ENCODE measurements around the gene C10orf95. TPM values are rescaled to one million over a fixed set of nuclear protein-coding genes. Genes with fewer than 3 reads are reported as not detected.

Gene C10orf95
- total and polyA plus RNA-seq, 2 of the 13 experiments (the other 11 are each of a cell fraction or from before 2014, with no cell fraction given), result 0.05 to 0.07 TPM

GRCh38 chr10:102422545-102423129 is 28.7 kb downstream of the C10orf95 start (continued):
- peak; percentile 65 for TF ChIP-seq RBFOX2 (IDR thresholded peaks at IDR 0.05; ENCODE audit: low read depth, low read length)
- TF ChIP-seq DRAP1 (CRISPR knock-in tag; IDR thresholded peaks at IDR 0.05), result peak; percentile 44; the same call in 1 of the 2 replicates
- TF ChIP-seq ZNF841 (CRISPR knock-in tag; IDR thresholded peaks at IDR 0.05; ENCODE audit: borderline replicate concordance), result no peak
- 0 out of 2 replicates have a peak, but pooled peaks have one; percentile 28 for TF ChIP-seq ZNF598 (CRISPR knock-in tag; IDR thresholded peaks at IDR 0.05; ENCODE audit: borderline replicate concordance)
- TF ChIP-seq BORCS8-MEF2B (CRISPR knock-in tag; IDR thresholded peaks at IDR 0.05), result peak; percentile 89
- TF ChIP-seq, protein P1, sequence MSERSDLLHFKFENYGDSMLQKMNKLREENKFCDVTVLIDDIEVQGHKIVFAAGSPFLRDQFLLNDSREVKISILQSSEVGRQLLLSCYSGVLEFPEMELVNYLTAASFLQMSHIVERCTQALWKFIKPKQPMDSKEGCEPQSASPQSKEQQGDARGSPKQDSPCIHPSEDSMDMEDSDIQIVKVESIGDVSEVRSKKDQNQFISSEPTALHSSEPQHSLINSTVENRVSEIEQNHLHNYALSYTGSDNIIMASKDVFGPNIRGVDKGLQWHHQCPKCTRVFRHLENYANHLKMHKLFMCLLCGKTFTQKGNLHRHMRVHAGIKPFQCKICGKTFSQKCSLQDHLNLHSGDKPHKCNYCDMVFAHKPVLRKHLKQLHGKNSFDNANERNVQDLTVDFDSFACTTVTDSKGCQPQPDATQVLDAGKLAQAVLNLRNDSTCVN (CRISPR knock-in tag; IDR thresholded peaks at IDR 0.05; ENCODE audit: borderline replicate concordance), result peak; percentile 86
- TF ChIP-seq ZNF724P (CRISPR knock-in tag; IDR thresholded peaks at IDR 0.05; ENCODE audit: borderline replicate concordance), result peak; percentile 82; the same call in 1 of the 2 replicates
- TF ChIP-seq FOXJ3 (CRISPR knock-in tag; IDR thresholded peaks at IDR 0.05; ENCODE audit: borderline replicate concordance), result no peak
- no peak for TF ChIP-seq HHEX (CRISPR knock-in tag; IDR thresholded peaks at IDR 0.05)
- peak; percentile 67; the same call in 1 of the 2 replicates for TF ChIP-seq ZBTB8A (CRISPR knock-in tag; IDR thresholded peaks at IDR 0.05; ENCODE audit: borderline replicate concordance, low read depth)
- peak; percentile 62; the same call in 1 of the 2 replicates for TF ChIP-seq GZF1 (CRISPR knock-in tag; IDR thresholded peaks at IDR 0.05)
- TF ChIP-seq, protein P2, sequence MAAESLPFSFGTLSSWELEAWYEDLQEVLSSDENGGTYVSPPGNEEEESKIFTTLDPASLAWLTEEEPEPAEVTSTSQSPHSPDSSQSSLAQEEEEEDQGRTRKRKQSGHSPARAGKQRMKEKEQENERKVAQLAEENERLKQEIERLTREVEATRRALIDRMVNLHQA (CRISPR knock-in tag; IDR thresholded peaks at IDR 0.05), result no peak
- TF ChIP-seq ZSCAN21 (CRISPR knock-in tag; IDR thresholded peaks at IDR 0.05; ENCODE audit: borderline replicate concordance), result peak; percentile 89
- no peak for TF ChIP-seq SMC3 (IDR thresholded peaks at IDR 0.05; ENCODE audit: low read length)
- TF ChIP-seq ZNF282 (IDR thresholded peaks at IDR 0.05; ENCODE audit: partially characterized antibody), result no peak
- peak; percentile 72; the same call in 1 of the 2 replicates for TF ChIP-seq ZNF678 (CRISPR knock-in tag; IDR thresholded peaks at IDR 0.05)
- peak; percentile 93 for TF ChIP-seq ZNF343 (CRISPR knock-in tag; IDR thresholded peaks at IDR 0.05)
- TF ChIP-seq ZNF883 (CRISPR knock-in tag; IDR thresholded peaks at IDR 0.05; ENCODE audit: not compliant biosample characterization), result peak; percentile 78
- TF ChIP-seq TIGD3 (CRISPR knock-in tag; IDR thresholded peaks at IDR 0.05; ENCODE audit: borderline replicate concordance), result peak; percentile 77; the same call in 1 of the 2 replicates
- no peak for TF ChIP-seq KDM5A (IDR thresholded peaks at IDR 0.05; ENCODE audit: borderline replicate concordance, low read length)
- TF ChIP-seq ZNF335 (CRISPR knock-in tag; IDR thresholded peaks at IDR 0.05), result no peak
- TF ChIP-seq ZNF850 (CRISPR knock-in tag; conservative IDR thresholded peaks at IDR 0.05), result no peak
- TF ChIP-seq, protein P3, sequence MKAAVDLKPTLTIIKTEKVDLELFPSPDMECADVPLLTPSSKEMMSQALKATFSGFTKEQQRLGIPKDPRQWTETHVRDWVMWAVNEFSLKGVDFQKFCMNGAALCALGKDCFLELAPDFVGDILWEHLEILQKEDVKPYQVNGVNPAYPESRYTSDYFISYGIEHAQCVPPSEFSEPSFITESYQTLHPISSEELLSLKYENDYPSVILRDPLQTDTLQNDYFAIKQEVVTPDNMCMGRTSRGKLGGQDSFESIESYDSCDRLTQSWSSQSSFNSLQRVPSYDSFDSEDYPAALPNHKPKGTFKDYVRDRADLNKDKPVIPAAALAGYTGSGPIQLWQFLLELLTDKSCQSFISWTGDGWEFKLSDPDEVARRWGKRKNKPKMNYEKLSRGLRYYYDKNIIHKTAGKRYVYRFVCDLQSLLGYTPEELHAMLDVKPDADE (CRISPR knock-in tag; IDR thresholded peaks at IDR 0.05), result no peak
- TF ChIP-seq E2F2 (CRISPR knock-in tag; IDR thresholded peaks at IDR 0.05; ENCODE audit: borderline replicate concordance), result peak; percentile 64; the same call in 1 of the 2 replicates
- 0 out of 2 replicates have a peak, but pooled peaks have one; percentile 68 for TF ChIP-seq RARG (CRISPR knock-in tag; IDR thresholded peaks at IDR 0.05; ENCODE audit: low read depth)
